H9 (cell line): ENCODE results near the gene CPSF2. TPM values are rescaled to one million over a fixed set of nuclear protein-coding genes. Genes with fewer than 3 reads are reported as not detected.

Experiments used
- DNase-seq: peaks from one replicate; pipeline ENCODE4 v3.0.0-alpha.2; 2017
- H2AFZ ChIP-seq: one replicate; pipeline ENCODE4 v1.6.1; 2013; ENCODE audit warnings: mild to moderate bottlenecking, low read length, control low read depth, moderate library complexity
- H2AK5ac ChIP-seq: 2 replicates; pipeline ENCODE4 v1.6.1; 2013; ENCODE audit warnings: low read length, control low read depth, mixed read lengths; ENCODE audit not compliant: insufficient read length
- H2BK120ac ChIP-seq: one replicate; pipeline ENCODE4 v1.6.1; 2013; ENCODE audit warnings: low read depth, mild to moderate bottlenecking, low read length, control low read depth, inconsistent platforms; ENCODE audit not compliant: poor library complexity, severe bottlenecking
- H2BK12ac ChIP-seq: 2 replicates; pipeline ENCODE4 v1.6.1; 2013; ENCODE audit warnings: low read length, control low read depth, mixed read lengths, low read depth; ENCODE audit not compliant: insufficient read length
- H2BK15ac ChIP-seq: 2 replicates; pipeline ENCODE4 v1.6.1; 2013; ENCODE audit warnings: low read depth, low read length, control low read depth
- H2BK20ac ChIP-seq: one replicate; pipeline ENCODE4 v1.6.1; 2013; ENCODE audit warnings: low read depth, mild to moderate bottlenecking, low read length, control low read depth, inconsistent platforms; ENCODE audit not compliant: poor library complexity, severe bottlenecking
- H2BK5ac ChIP-seq: 2 replicates; pipeline ENCODE4 v1.6.1; 2013; ENCODE audit warnings: low read length, control low read depth, mixed read lengths; ENCODE audit not compliant: insufficient read length
- H3K14ac ChIP-seq: 2 replicates; pipeline ENCODE4 v1.6.1; 2013; ENCODE audit warnings: low read length, control low read depth; ENCODE audit not compliant: insufficient read depth
- H3K18ac ChIP-seq: 2 replicates; pipeline ENCODE4 v1.6.1; 2013; ENCODE audit warnings: low read depth, mild to moderate bottlenecking, mixed read lengths, low read length, control low read depth; ENCODE audit not compliant: insufficient read length
- H3K23ac ChIP-seq: 2 replicates; pipeline ENCODE4 v1.6.1; 2013; ENCODE audit warnings: low read length, control low read depth, mixed read lengths, low read depth; ENCODE audit not compliant: insufficient read length
- H3K23me2 ChIP-seq: 2 replicates; pipeline ENCODE4 v1.6.1; 2013; ENCODE audit warnings: low read depth, mild to moderate bottlenecking, mixed read lengths, low read length, control low read depth; ENCODE audit not compliant: insufficient read length, poor library complexity, severe bottlenecking
- H3K27ac ChIP-seq: 2 replicates; pipeline ENCODE4 v1.5.1; 2013; ENCODE audit warnings: low read length, control low read depth, mixed read lengths, low read depth; ENCODE audit not compliant: insufficient read length
- H3K27me3 ChIP-seq: 2 replicates; pipeline ENCODE4 v1.6.1; 2013; ENCODE audit warnings: low read length, control low read depth, inconsistent platforms; ENCODE audit not compliant: insufficient read depth
- H3K4ac ChIP-seq: 2 replicates; pipeline ENCODE4 v1.6.1; 2013; ENCODE audit warnings: low read depth, mild to moderate bottlenecking, control low read depth, inconsistent platforms, low read length, moderate library complexity
- H3K4me1 ChIP-seq: 2 replicates; pipeline ENCODE4 v1.6.1; 2013; ENCODE audit warnings: low read length, control low read depth, inconsistent platforms; ENCODE audit not compliant: insufficient read depth
- H3K4me2 ChIP-seq: 2 replicates; pipeline ENCODE4 v1.6.1; 2013; ENCODE audit warnings: low read length, control low read depth, mixed read lengths; ENCODE audit not compliant: insufficient read length, insufficient read depth
- H3K56ac ChIP-seq: 2 replicates; pipeline ENCODE4 v1.6.1; 2013; ENCODE audit warnings: low read depth, mild to moderate bottlenecking, mixed read lengths, low read length, control low read depth; ENCODE audit not compliant: insufficient read length
- H3K79me1 ChIP-seq: 2 replicates; pipeline ENCODE4 v1.6.1; 2013; ENCODE audit warnings: low read depth, mild to moderate bottlenecking, moderate library complexity, low read length, control low read depth, inconsistent platforms; ENCODE audit not compliant: insufficient read depth, poor library complexity, severe bottlenecking
- H3K79me2 ChIP-seq: 2 replicates; pipeline ENCODE4 v1.6.1; 2013; ENCODE audit warnings: low read length, control low read depth, inconsistent platforms; ENCODE audit not compliant: insufficient read depth
- H3K9ac ChIP-seq: 2 replicates; pipeline ENCODE4 v1.6.1; 2013; ENCODE audit warnings: low read length, control low read depth, mixed read lengths; ENCODE audit not compliant: insufficient read length; ENCODE audit errors: extremely low read depth
- H3K9me3 ChIP-seq: one replicate; pipeline ENCODE4 v1.6.1; 2013; ENCODE audit warnings: low read depth, low read length, inconsistent platforms; ENCODE audit not compliant: control insufficient read depth
- H3T11ph ChIP-seq: one replicate; pipeline ENCODE4 v1.6.1; 2013; ENCODE audit warnings: mild to moderate bottlenecking, low read length, control low read depth, inconsistent platforms
- H4K20me1 ChIP-seq: one replicate; pipeline ENCODE4 v1.6.1; 2013; ENCODE audit not compliant: control insufficient read depth, insufficient read length, insufficient read depth
- H4K5ac ChIP-seq: 2 replicates; pipeline ENCODE4 v1.6.1; 2013; ENCODE audit warnings: low read depth, mild to moderate bottlenecking, mixed read lengths, low read length, control low read depth; ENCODE audit not compliant: insufficient read length
- H4K8ac ChIP-seq: replicated peaks from 2 replicates; pipeline ENCODE4 v1.6.1; 2013; ENCODE audit warnings: low read length, control low read depth, mixed read lengths, low read depth; ENCODE audit not compliant: insufficient read length
- H4K91ac ChIP-seq: 2 replicates; pipeline ENCODE4 v1.6.1; 2013; ENCODE audit warnings: low read depth, mild to moderate bottlenecking, moderate library complexity, mixed read lengths, low read length, control low read depth; ENCODE audit not compliant: insufficient read length
- H3K27ac Mint-ChIP-seq, 3 experiments: 2 replicates in 2 of 3; 3 replicates in 1 of 3; pipeline ENCODE4 v1.8.0; 2020 to 2021; ENCODE audit warnings: mixed read lengths in 3 of 3, mild to moderate bottlenecking in 1 of 3, moderate library complexity in 1 of 3
- H3K27me3 Mint-ChIP-seq: 2 replicates; pipeline ENCODE4 v1.8.0; 2021; ENCODE audit warnings: low read depth, mild to moderate bottlenecking, moderate library complexity, mixed read lengths
- H3K36me3 Mint-ChIP-seq, 3 experiments: 2 replicates in 2 of 3; 3 replicates in 1 of 3; pipeline ENCODE4 v1.8.0; 2020 to 2021; ENCODE audit warnings: low read depth in 3 of 3, mixed read lengths in 3 of 3; ENCODE audit not compliant: insufficient read depth in 1 of 3
- H3K4me1 Mint-ChIP-seq, 2 experiments: 2 replicates each; pipeline ENCODE4 v1.8.0; 2020; ENCODE audit warnings: mixed read lengths in 2 of 2
- H3K4me3 Mint-ChIP-seq, 2 experiments: 2 replicates in 1 of 2; 3 replicates in 1 of 2; pipeline ENCODE4 v1.8.0; 2020 to 2021; ENCODE audit warnings: mild to moderate bottlenecking in 2 of 2, mixed read lengths in 2 of 2, moderate library complexity in 1 of 2
- H3K9me3 Mint-ChIP-seq, 2 experiments: 2 replicates in 1 of 2; 3 replicates in 1 of 2; pipeline ENCODE4 v1.8.0; 2020; ENCODE audit warnings: mild to moderate bottlenecking in 2 of 2, mixed read lengths in 2 of 2, moderate library complexity in 1 of 2
- CTCF ChIP-seq: fragments of 200-600 bp; sonication (generic); conservative IDR thresholded peaks from 3 replicates; pipeline ENCODE4 v1.8.0; 2021; ENCODE audit warnings: antibody characterized with exemption, mild to moderate bottlenecking
- WGBS: extraction: QIAGEN DNeasy Blood & Tissue Kit; methylation state at CpG from one replicate; pipeline ENCODE4 v1.1.7; 2013; ENCODE audit warnings: missing lambda C conversion rate, low lambda C conversion rate, mixed read lengths; ENCODE audit not compliant: insufficient read length; ENCODE audit errors: extremely low coverage; 5-methylcytosine and 5-hydroxymethylcytosine counted together
- total RNA-seq: library from RNA; stranded (reverse); gene quantifications from 2 replicates; pipeline ENCODE4 v1.2.1, GENCODE V29; 2021

The CPSF2 gene
- total RNA-seq, 1 experiment from 2014 or later, result 108 TPM

DNA sequence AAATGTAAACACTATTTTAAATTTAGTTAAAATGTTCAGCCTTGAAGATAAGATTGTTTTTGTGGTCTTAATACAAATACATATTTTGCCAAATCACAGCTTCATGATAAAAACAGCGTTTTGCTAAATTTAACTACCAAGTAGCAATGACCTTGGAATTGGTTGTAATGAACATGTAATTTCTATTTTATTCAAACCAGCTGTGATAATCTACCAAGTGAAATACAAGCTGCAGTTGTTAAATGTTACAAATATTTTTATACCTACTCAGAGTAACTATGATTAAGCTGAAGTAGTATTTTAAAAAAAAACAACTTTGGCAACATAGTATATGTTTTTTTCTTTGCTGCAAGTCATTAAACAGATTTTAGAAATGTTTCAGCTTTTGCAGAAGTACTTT lies 96.2 kb downstream of the CPSF2 start:
- no peak overlapping the region for H2BK12ac ChIP-seq
- H3K14ac ChIP-seq, result no peak overlapping the region
- H3K27me3 ChIP-seq, result no peaks in the 10 kb centered on the region
- H3K9me3 Mint-ChIP-seq, result no peaks in the 10 kb centered on the region; a peak in 2 of 5 replicates
- no peak for TF ChIP-seq CTCF
- no peak overlapping the region for H4K8ac ChIP-seq
- no peak for DNase-seq
- no peaks in the 10 kb centered on the region for H3K4me1 Mint-ChIP-seq
- H2BK120ac ChIP-seq, result no peak overlapping the region
- H4K5ac ChIP-seq, result no peak overlapping the region
- no peak overlapping the region for H2BK20ac ChIP-seq
- no peak overlapping the region for H3K4ac ChIP-seq
- no peak overlapping the region for H3K4me2 ChIP-seq
- no peak overlapping the region for H3K9ac ChIP-seq
- H2BK15ac ChIP-seq, result no peak overlapping the region
- H3K79me1 ChIP-seq, result no peaks in the 10 kb centered on the region
- H3K79me2 ChIP-seq, result no peaks in the 10 kb centered on the region
- H3K4me1 ChIP-seq, result no peaks in the 10 kb centered on the region
- H3K27ac Mint-ChIP-seq, result no peak overlapping the region
- no peaks in the 10 kb centered on the region for H4K20me1 ChIP-seq
- no peak overlapping the region for H2BK5ac ChIP-seq
- WGBS, result no CpG with 5 or more reads among the region's 1 CpG
- no peak overlapping the region for H3K56ac ChIP-seq
- no peak overlapping the region for H2AK5ac ChIP-seq
- no peak overlapping the region for H3K4me3 Mint-ChIP-seq
- no peak overlapping the region for H3K23ac ChIP-seq
- H3K23me2 ChIP-seq, result no peaks in the 10 kb centered on the region
- no peak overlapping the region for H3T11ph ChIP-seq
- no peak overlapping the region for H2AFZ ChIP-seq
- H4K91ac ChIP-seq, result no peak overlapping the region
- H3K9me3 ChIP-seq, result no peaks in the 10 kb centered on the region
- H3K36me3 Mint-ChIP-seq, result no peaks in the 10 kb centered on the region
- peaks cover 5% of the 10 kb centered on the region; the same call in 1 of the 2 replicates for H3K27me3 Mint-ChIP-seq
- H3K27ac ChIP-seq, result no peak overlapping the region
- no peak overlapping the region for H3K18ac ChIP-seq

Other genes with a start within 250 kb of the CPSF2 start
- 1.0 and 1.3 TPM in 2 replicates for gene FBLN5, start 174.3 kb upstream of the CPSF2 start, total RNA-seq
- 28.8 and 33.5 TPM in 2 replicates for gene TRIP11, start 81.9 kb upstream of the CPSF2 start, total RNA-seq
- 26.7 and 29.7 TPM in 2 replicates for gene ATXN3, start 15.4 kb upstream of the CPSF2 start, total RNA-seq
- gene NDUFB1, start 263 bp upstream of the CPSF2 start, total RNA-seq, result 147 and 153 TPM in 2 replicates
- gene SLC24A4, start 201.2 kb downstream of the CPSF2 start, total RNA-seq, result 0.22 and 0.24 TPM in 2 replicates